PFSK-1 (cell line): Measurements from ENCODE around the gene PYROXD2.

ENCODE experiments used
- POLR2AphosphoS5 ChIP-seq: IDR thresholded peaks from 2 replicates; pipeline ENCODE4 v1.6.1; 2012; ENCODE audit warnings: low read depth, mild to moderate bottlenecking, control low read depth, low read length, moderate library complexity
- REST ChIP-seq, 2 experiments: IDR thresholded peaks; 2 replicates each; pipeline versions ENCODE4 v1.6.1 to v1.8.0; 2011 to 2012; ENCODE audit warnings: low read depth in 2 of 2, low read length in 2 of 2, control low read depth in 1 of 2, inconsistent platforms in 1 of 2, mild to moderate bottlenecking in 1 of 2, moderate library complexity in 1 of 2; ENCODE audit not compliant: insufficient read depth in 1 of 2
- SIN3A ChIP-seq: IDR thresholded peaks from 2 replicates; pipeline ENCODE4 v1.6.1; 2012; ENCODE audit warnings: mild to moderate bottlenecking, low read length, moderate library complexity, borderline replicate concordance; ENCODE audit not compliant: insufficient read depth

DNA sequence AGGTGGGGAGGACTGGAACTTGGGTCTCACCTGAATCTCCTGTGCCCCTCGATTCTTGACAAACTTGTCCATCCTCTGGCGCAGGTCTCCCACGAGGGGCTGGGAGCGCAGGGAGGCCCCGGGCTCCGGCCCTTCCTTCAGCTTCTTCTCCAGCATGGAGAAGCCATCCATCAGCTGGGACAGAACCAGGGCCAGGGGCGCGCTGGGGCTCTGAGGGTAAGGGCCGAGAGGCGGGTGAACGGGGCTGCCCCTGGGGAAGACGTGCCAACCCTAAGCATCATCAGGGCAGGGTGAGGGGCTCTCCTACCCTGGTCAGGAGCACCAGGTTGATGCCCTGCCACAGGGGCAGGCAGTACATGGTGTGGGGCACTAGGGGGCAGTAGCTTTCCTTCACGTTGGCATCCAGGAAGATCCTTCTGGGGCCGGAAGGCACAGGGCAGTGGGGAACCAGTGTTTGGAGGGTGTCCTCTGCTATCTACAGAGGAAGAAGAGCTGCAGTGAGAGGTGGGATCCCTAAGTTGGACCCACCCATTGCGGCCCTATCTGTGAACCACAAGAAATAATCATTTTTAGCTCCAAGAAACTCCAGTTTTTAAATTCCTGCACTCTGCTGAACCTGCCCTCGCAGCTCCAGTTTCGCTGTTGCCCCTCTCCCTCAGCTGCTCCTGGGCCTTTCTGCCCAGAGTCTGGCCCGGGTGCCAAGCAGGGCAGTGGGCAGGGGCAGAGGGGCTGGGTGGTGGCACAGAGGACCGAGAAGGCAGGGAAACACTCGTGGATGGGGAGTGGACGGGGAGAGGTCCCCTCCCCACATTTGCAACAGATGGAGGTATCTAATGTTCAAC lies 10.8 kb upstream of the PYROXD2 start:
- TF ChIP-seq POLR2AphosphoS5, result no peak
- TF ChIP-seq REST (IDR thresholded peaks at IDR 0.05; ENCODE audit: insufficient read depth in 1 of 2, low read depth in 2 of 2, low read length in 2 of 2), result no peak
- no peak for TF ChIP-seq SIN3A
